Cardiac fibroblast (primary cell): ENCODE data around the gene CDC27.
A peak's percentile ranks its signal among the peaks of the same experiment; 100 is the strongest.

Experiments
- DNase-seq, 2 donors: peaks; one replicate each; pipeline versions ENCODE4 v3.0.0 to v3.0.0-alpha.2; 2010; ENCODE audit warnings: low read depth in 2 of 2
- H3K4me3 ChIP-seq, 2 donors: replicated peaks in 1 of 2; 1 replicate in 1 of 2; 2 replicates in 1 of 2; pipeline ENCODE4 v1.5.1; 2011; ENCODE audit warnings: low read depth in 2 of 2, low read length in 2 of 2, mild to moderate bottlenecking in 2 of 2, moderate library complexity in 1 of 2
- TF ChIP-seq, protein P1 (sequence below): IDR thresholded peaks from one replicate; pipeline ENCODE4 v1.5.1; 2011; ENCODE audit warnings: low read depth, mild to moderate bottlenecking, low read length, inconsistent platforms

CDC27 gene

DNA sequence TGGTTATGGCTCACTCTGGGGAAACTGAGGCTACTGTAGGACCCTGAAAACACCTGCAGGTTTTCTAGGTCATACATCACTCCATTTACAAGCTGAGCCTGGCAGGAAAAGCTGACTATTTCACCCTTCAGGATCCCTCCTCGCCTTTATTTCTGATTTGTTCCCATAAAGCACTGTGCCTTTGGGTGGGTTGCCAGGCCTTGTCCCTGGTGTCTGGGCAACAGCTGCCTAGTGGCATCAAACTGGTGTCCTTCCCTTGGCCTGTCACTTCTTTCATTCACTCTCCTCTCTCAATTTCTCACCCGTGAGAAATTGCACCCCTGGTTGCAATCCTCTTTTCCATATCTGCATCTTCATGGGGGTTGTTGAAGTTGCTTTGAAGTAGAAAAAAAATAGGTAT is 21.7 kb upstream of the CDC27 start:
- no peak overlapping the region for H3K4me3 ChIP-seq
- TF ChIP-seq, protein P1, sequence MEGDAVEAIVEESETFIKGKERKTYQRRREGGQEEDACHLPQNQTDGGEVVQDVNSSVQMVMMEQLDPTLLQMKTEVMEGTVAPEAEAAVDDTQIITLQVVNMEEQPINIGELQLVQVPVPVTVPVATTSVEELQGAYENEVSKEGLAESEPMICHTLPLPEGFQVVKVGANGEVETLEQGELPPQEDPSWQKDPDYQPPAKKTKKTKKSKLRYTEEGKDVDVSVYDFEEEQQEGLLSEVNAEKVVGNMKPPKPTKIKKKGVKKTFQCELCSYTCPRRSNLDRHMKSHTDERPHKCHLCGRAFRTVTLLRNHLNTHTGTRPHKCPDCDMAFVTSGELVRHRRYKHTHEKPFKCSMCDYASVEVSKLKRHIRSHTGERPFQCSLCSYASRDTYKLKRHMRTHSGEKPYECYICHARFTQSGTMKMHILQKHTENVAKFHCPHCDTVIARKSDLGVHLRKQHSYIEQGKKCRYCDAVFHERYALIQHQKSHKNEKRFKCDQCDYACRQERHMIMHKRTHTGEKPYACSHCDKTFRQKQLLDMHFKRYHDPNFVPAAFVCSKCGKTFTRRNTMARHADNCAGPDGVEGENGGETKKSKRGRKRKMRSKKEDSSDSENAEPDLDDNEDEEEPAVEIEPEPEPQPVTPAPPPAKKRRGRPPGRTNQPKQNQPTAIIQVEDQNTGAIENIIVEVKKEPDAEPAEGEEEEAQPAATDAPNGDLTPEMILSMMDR, result no peak
- DNase-seq, result no peak

GRCh38 chr17:47210105-47210504 is 21.0 kb upstream of the CDC27 start:
- no peak for DNase-seq
- TF ChIP-seq, protein P1, result no peak
- no peak overlapping the region for H3K4me3 ChIP-seq

- TF ChIP-seq, protein P1, result no peak
- no peak for DNase-seq
- H3K4me3 ChIP-seq, result no peak overlapping the region
Measured at GRCh38 chr17:47209499-47209898, 20.4 kb upstream of the CDC27 start.

GRCh38 chr17:47208744-47209488 is 19.8 kb upstream of the CDC27 start, which contains the start of gene MYL4:
TSS of gene MYL4 (plus strand) at chr17:47209348. CDS start at chr17:47209423, 75 bp downstream.
- H3K4me3 ChIP-seq, result no peak within 1 kb of the TSS
- no peak for DNase-seq
- TF ChIP-seq, protein P1, result no peak

- DNase-seq, result no peak
- H3K4me3 ChIP-seq, result no peak overlapping the region
- TF ChIP-seq, protein P1, result no peak
Measured at GRCh38 chr17:47207143-47208067, 18.3 kb upstream of the CDC27 start.

DNA sequence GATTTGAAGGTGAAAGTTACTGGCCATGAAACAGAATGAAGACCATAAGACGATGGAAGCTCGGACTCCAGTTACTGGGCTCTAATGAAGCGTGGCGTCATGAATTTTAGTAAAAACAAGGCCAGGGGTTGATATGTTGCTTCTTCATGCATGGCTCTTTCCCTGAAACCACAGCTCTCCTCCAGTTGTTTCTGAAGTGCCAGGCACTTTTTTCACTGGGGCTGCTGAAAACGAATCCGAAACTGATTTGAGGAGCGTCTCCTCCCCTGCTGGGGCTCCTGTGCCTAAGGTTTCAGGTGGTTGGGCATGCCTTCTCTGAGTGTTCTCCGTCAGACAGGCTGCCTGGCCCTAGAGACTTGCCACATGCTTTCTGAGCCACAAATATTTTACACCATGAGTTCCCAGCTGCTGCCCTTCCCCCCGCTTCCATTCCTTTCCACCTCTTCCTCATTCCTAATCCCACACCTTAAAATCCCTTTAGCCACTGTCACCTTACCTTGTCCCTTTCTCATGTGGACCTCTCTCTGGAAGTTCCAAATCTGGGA is 16.4 kb upstream of the CDC27 start:
- DNase-seq, result peak; percentile 71 to 79
- TF ChIP-seq, protein P1, result no peak
- no peak overlapping the region for H3K4me3 ChIP-seq
